Measurements from ENCODE around the gene ALKBH8. TPM values are rescaled to one million over a fixed set of nuclear protein-coding genes. Genes with fewer than 3 reads are reported as not detected.

The ALKBH8 gene
- total and polyA plus RNA-seq, 4 donors = 4.3 to 9.1 (median 6.5) TPM

DNA sequence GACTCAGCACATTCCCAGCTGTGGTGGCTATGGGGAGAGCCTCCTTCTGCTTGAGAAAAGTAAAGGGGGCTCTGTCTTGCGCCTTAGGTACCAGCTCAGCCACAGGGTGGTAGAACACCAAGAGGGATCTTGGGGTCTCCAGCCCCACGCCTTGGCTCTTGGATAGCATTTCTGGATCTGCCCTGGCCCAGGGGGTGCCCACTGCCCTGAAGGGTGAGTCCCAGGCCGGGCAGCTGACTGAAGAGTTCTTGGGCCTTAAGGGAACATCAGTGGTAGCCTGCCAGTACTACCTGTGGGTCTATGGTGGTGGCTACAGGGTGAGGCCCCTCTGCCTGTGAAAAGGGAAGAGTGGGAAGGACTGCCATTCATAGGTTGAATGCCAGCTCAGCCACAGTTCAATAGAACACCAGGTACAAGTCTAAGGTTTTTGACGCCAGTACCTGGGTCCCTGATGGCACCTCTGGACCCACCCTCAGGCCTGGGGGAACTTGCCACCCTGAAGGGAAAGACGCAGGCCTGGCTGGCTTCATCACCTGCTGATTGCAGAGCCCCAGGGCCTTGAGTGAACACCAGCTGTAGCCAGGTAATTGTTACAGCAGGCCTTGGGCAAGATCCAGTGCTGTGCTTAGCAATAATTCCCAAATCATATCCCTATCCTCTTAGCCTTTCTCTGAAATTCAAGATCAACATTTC is 111.8 kb downstream of the ALKBH8 start:
- 86 to 93% methylated on average over 5 of the region's 5 CpGs for WGBS, 2 donors
- no peak overlapping the region for H3K4me3 ChIP-seq (ENCODE audit: low read length in 2 of 2)

More for the DNA sequence above, 111.8 kb downstream of the ALKBH8 start:
- no peaks in the 10 kb centered on the region for H3K4me1 ChIP-seq (ENCODE audit: control insufficient read depth in 1 of 2, insufficient read depth in 2 of 2, low read length in 2 of 2)
- intact Hi-C loops (cut with DNase I) = no loop called here
- peak in 1 of 2 donors; percentile 53 for DNase-seq
- peaks cover 0 to 7% of the 10 kb centered on the region in 2 donors for H3K36me3 ChIP-seq (ENCODE audit: control insufficient read depth in 1 of 2, insufficient read depth in 2 of 2, low read length in 1 of 2)
- H3K9me3 ChIP-seq (ENCODE audit: control insufficient read depth, low read length) = no peaks in the 10 kb centered on the region
- ATAC-seq (ENCODE audit: low FRiP score) = no peak
- no peaks in the 10 kb centered on the region for H3K27me3 ChIP-seq (ENCODE audit: control insufficient read depth in 1 of 2, insufficient read depth in 2 of 2, low read length in 1 of 2)
- H3K27ac ChIP-seq (ENCODE audit: low read depth in 1 of 2, low read length in 2 of 2) = no peak overlapping the region

Other genes starting within 250 kb of the ALKBH8 start
- gene CWF19L2, start 107.9 kb downstream of the ALKBH8 start, total RNA-seq = 10 to 100 TPM; 19.5 to 23.1 TPM
- gene CWF19L2, start 107.9 kb downstream of the ALKBH8 start, polyA plus RNA-seq = 10 to 100 TPM; 12.8 to 30.5 TPM
- under 1 TPM; 0.32 to 0.33 TPM for gene ELMOD1, start 25.4 kb upstream of the ALKBH8 start, total RNA-seq
- not detected for gene ELMOD1, start 25.4 kb upstream of the ALKBH8 start, polyA plus RNA-seq
- gene SLN, start 146.3 kb upstream of the ALKBH8 start, total RNA-seq = 1 to 10 TPM; 1.0 to 7.7 TPM
- gene SLN, start 146.3 kb upstream of the ALKBH8 start, polyA plus RNA-seq = not detected

Data from aorta (tissue), 5 donors.